ENCODE results near the gene OVCA2.

Gene OVCA2

GRCh38 chr17:2040219-2040827 lies 1.5 kb upstream of the OVCA2 start:
- no peaks in the 10 kb centered on the region; the same call in 1 of the 2 replicates for H3K36me3 ChIP-seq (ENCODE audit: insufficient read depth, low read length)
- no peaks in the 10 kb centered on the region for H3K9me2 ChIP-seq (replicated peaks; ENCODE audit: low read depth, low read length)
- H3K79me2 ChIP-seq (ENCODE audit: insufficient read depth, low read length): peaks cover 18% of the 10 kb centered on the region
- H3K4me1 ChIP-seq (ENCODE audit: insufficient read depth, low read length, poor library complexity, severe bottlenecking): peaks cover 14% of the 10 kb centered on the region
- H3K27me3 ChIP-seq (ENCODE audit: insufficient read depth, low read length, poor library complexity, severe bottlenecking): no peaks in the 10 kb centered on the region
- H4K20me1 ChIP-seq (ENCODE audit: insufficient read depth, low read length, poor library complexity, severe bottlenecking): no peaks in the 10 kb centered on the region
- no peak overlapping the region for H3K4me3 ChIP-seq (ENCODE audit: low read length, poor library complexity, severe bottlenecking)
- H3K9me3 ChIP-seq (ENCODE audit: insufficient read depth, low read depth, low read length): no peaks in the 10 kb centered on the region
- H2AFZ ChIP-seq (ENCODE audit: low read length): no peak overlapping the region
- no peak overlapping the region for H3K4me2 ChIP-seq (ENCODE audit: low read depth, low read length, poor library complexity, severe bottlenecking)
- no peak overlapping the region for H3K9ac ChIP-seq (ENCODE audit: low read depth, low read length, poor library complexity, severe bottlenecking)
- TF ChIP-seq EZH2phosphoT487 (IDR thresholded peaks at IDR 0.05; ENCODE audit: borderline replicate concordance): no peak
- TF ChIP-seq, protein P1, sequence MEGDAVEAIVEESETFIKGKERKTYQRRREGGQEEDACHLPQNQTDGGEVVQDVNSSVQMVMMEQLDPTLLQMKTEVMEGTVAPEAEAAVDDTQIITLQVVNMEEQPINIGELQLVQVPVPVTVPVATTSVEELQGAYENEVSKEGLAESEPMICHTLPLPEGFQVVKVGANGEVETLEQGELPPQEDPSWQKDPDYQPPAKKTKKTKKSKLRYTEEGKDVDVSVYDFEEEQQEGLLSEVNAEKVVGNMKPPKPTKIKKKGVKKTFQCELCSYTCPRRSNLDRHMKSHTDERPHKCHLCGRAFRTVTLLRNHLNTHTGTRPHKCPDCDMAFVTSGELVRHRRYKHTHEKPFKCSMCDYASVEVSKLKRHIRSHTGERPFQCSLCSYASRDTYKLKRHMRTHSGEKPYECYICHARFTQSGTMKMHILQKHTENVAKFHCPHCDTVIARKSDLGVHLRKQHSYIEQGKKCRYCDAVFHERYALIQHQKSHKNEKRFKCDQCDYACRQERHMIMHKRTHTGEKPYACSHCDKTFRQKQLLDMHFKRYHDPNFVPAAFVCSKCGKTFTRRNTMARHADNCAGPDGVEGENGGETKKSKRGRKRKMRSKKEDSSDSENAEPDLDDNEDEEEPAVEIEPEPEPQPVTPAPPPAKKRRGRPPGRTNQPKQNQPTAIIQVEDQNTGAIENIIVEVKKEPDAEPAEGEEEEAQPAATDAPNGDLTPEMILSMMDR (conservative IDR thresholded peaks at IDR 0.05; ENCODE audit: low read length): no peak
- H3F3A ChIP-seq (ENCODE audit: low read depth): no peaks in the 10 kb centered on the region

DNA sequence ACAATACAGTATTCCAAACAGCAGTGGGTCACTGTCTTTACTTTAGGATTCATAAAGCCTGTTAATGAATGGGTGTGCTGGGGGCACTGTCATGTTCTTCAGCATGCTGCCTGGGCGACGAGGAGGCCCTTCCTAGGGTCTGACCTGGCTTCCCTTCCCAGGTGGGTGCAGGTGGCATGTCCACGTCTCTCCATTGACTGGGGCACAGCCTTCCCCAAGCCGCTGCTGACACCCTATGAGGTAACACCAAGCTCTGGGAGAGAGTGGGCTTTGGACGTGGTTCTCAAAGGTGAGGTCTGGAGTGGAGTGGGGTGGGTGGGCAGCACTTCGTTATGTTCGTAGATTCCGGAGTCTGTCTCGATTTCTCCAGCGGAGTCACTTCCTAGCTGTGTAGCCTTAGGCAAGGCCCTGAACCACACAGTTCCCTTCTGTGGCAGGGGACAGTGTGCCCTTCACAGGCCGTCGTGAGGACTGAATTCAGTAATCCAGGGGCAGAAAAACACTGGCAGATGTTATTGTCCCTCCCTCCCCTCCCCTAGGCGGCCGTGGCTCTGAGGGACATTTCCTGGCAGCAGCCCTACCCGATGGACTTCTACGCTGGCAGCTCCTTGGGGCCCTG lies 771 bp upstream of the OVCA2 start:
- Histone ChIP-seq H3K4me3 (ENCODE audit: low read length, poor library complexity, severe bottlenecking) (peak overlapping the region; percentile 82), H3K4me2 (ENCODE audit: low read depth, low read length, poor library complexity, severe bottlenecking) (peak overlapping the region; percentile 89), H3K79me2 (ENCODE audit: insufficient read depth, low read length) (peaks cover 18% of the 10 kb centered on the region), H3K9me2 (replicated peaks; ENCODE audit: low read depth, low read length) (no peaks in the 10 kb centered on the region), H3K36me3 (ENCODE audit: insufficient read depth, low read length) (no peaks in the 10 kb centered on the region; the same call in 1 of the 2 replicates), H3K27me3 (ENCODE audit: insufficient read depth, low read length, poor library complexity, severe bottlenecking) (no peaks in the 10 kb centered on the region), H3K4me1 (ENCODE audit: insufficient read depth, low read length, poor library complexity, severe bottlenecking) (peaks cover 14% of the 10 kb centered on the region), H3K9ac (ENCODE audit: low read depth, low read length, poor library complexity, severe bottlenecking) (peak overlapping the region; percentile 84), H3F3A (ENCODE audit: low read depth) (no peaks in the 10 kb centered on the region), H3K9me3 (ENCODE audit: insufficient read depth, low read depth, low read length) (no peaks in the 10 kb centered on the region), H4K20me1 (ENCODE audit: insufficient read depth, low read length, poor library complexity, severe bottlenecking) (no peaks in the 10 kb centered on the region), H2AFZ (ENCODE audit: low read length) (peak overlapping the region; percentile 70)
- TF ChIP-seq, protein P1 (conservative IDR thresholded peaks at IDR 0.05; ENCODE audit: low read length): no peak
- no peak for TF ChIP-seq EZH2phosphoT487 (IDR thresholded peaks at IDR 0.05; ENCODE audit: borderline replicate concordance)

GRCh38 chr17:2042390-2042847 lies 597 bp downstream of the OVCA2 start:
- Histone ChIP-seq H3K9me2 (replicated peaks; ENCODE audit: low read depth, low read length) (no peaks in the 10 kb centered on the region), H2AFZ (ENCODE audit: low read length) (peak overlapping the region; percentile 85), H3K79me2 (ENCODE audit: insufficient read depth, low read length) (peaks cover 18% of the 10 kb centered on the region), H3K27me3 (ENCODE audit: insufficient read depth, low read length, poor library complexity, severe bottlenecking) (no peaks in the 10 kb centered on the region), H3K36me3 (ENCODE audit: insufficient read depth, low read length) (no peaks in the 10 kb centered on the region), H4K20me1 (ENCODE audit: insufficient read depth, low read length, poor library complexity, severe bottlenecking) (no peaks in the 10 kb centered on the region), H3K9me3 (ENCODE audit: insufficient read depth, low read depth, low read length) (no peaks in the 10 kb centered on the region), H3K4me3 (ENCODE audit: low read length, poor library complexity, severe bottlenecking) (peak overlapping the region; percentile 82), H3K4me2 (ENCODE audit: low read depth, low read length, poor library complexity, severe bottlenecking) (peak overlapping the region; percentile 89), H3F3A (ENCODE audit: low read depth) (no peaks in the 10 kb centered on the region), H3K9ac (ENCODE audit: low read depth, low read length, poor library complexity, severe bottlenecking) (peak overlapping the region; percentile 84), H3K4me1 (ENCODE audit: insufficient read depth, low read length, poor library complexity, severe bottlenecking) (peaks cover 14% of the 10 kb centered on the region)
- TF ChIP-seq, protein P1 (conservative IDR thresholded peaks at IDR 0.05; ENCODE audit: low read length): no peak
- TF ChIP-seq EZH2phosphoT487 (IDR thresholded peaks at IDR 0.05; ENCODE audit: borderline replicate concordance): no peak
